B cell (primary cell): ENCODE measurements around the gene LGI2.

Experiments
- CTCF ChIP-seq: fragments of 200-600 bp; IDR thresholded peaks from one replicate; pipeline ENCODE4 v1.8.0; 2022; ENCODE audit warnings: antibody characterized with exemption, mild to moderate bottlenecking
- EZH2 ChIP-seq: IDR thresholded peaks from 2 replicates; pipeline ENCODE4 v1.6.1; 2012; ENCODE audit warnings: borderline replicate concordance, low read depth, mild to moderate bottlenecking, moderate library complexity, low read length; ENCODE audit not compliant: insufficient read depth, poor library complexity, severe bottlenecking

- TF ChIP-seq CTCF (no peak), EZH2 (no peak)
Observed at GRCh38 chr4:24956091-24956490, 74.7 kb downstream of the LGI2 start.
